Endothelial cell of umbilical vein (primary cell): Measurements from ENCODE around the gene PPOX. TPM values are rescaled to one million over a fixed set of nuclear protein-coding genes. Genes with fewer than 3 reads are reported as not detected.

ENCODE experiments used
- BruUV-seq: library from RNA; stranded (reverse); fragments of 400-500 nt; replicated peaks from 2 replicates; lab custom pipeline; 2021; lab: Mats Ljungman, UMichigan
- CTCF ChIA-PET: fragments of 300-600, 350-600 bp; sonication (Branson Sonifier 250); formaldehyde crosslinking; loops from one replicate; lab custom pipeline; 2021; ENCODE audit warnings: antibody characterized with exemption, inconsistent platforms; lab: Charles Lee
- POLR2A ChIA-PET: fragments of 300-600, 350-600 bp; sonication (Branson Sonifier 250); formaldehyde crosslinking; loops from one replicate; lab custom pipeline; 2021; ENCODE audit warnings: antibody characterized with exemption, inconsistent platforms; lab: Charles Lee
- DNase-seq: peaks from one replicate; pipeline ENCODE4 v3.0.0-alpha.2; 2011; ENCODE audit warnings: low read depth, low spot score
- FAIRE-seq: peaks from 2 replicates; lab custom pipeline; 2011; peaks lifted over from hg19 to GRCh38; lab: Jason Lieb, UNC
- H2AFZ ChIP-seq: 2 replicates; pipeline ENCODE4 v1.6.0; 2012; ENCODE audit warnings: low read depth, low read length, control low read depth, inconsistent platforms
- H3K27ac ChIP-seq: 2 replicates; pipeline ENCODE4 v1.5.1; 2011; ENCODE audit warnings: low read depth, mild to moderate bottlenecking, control low read depth, low read length, moderate library complexity; ENCODE audit not compliant: insufficient read depth
- H3K27me3 ChIP-seq, 2 experiments: 2 replicates each; pipeline versions ENCODE4 v1.6.0 to v1.6.1; 2011; ENCODE audit warnings: low read length in 2 of 2, mixed read lengths in 1 of 2; ENCODE audit not compliant: control insufficient read depth in 2 of 2, insufficient read depth in 2 of 2
- H3K36me3 ChIP-seq, 2 experiments: 2 replicates in 1 of 2; 3 replicates in 1 of 2; pipeline ENCODE4 v1.5.1; 2011; ENCODE audit warnings: low read length in 2 of 2, mild to moderate bottlenecking in 1 of 2, moderate library complexity in 1 of 2; ENCODE audit not compliant: control insufficient read depth in 2 of 2, insufficient read depth in 2 of 2; ENCODE audit errors: extremely low read depth in 1 of 2
- H3K4me1 ChIP-seq: 3 replicates; pipeline ENCODE4 v1.5.1; 2011; ENCODE audit warnings: mild to moderate bottlenecking, low read length; ENCODE audit not compliant: control insufficient read depth, insufficient read depth; ENCODE audit errors: extremely low read depth
- H3K4me2 ChIP-seq: 2 replicates; pipeline ENCODE4 v1.6.1; 2011; ENCODE audit warnings: low read length, control low read depth, mixed read lengths; ENCODE audit not compliant: insufficient read depth
- H3K4me3 ChIP-seq, 3 experiments: fragments of 200-600 bp in 1 of 3; sonication (generic), shearing (Covaris generic) in 1 of 3; replicated peaks in 1 of 3; 2 replicates each; pipeline ENCODE4 v1.5.1; 2011 to 2016; ENCODE audit warnings: control low read depth in 3 of 3, low read length in 3 of 3, mild to moderate bottlenecking in 2 of 3, inconsistent platforms in 1 of 3, low read depth in 1 of 3, moderate library complexity in 1 of 3; ENCODE audit not compliant: insufficient read depth in 1 of 3
- H3K79me2 ChIP-seq: 2 replicates; pipeline ENCODE4 v1.6.0; 2012; ENCODE audit warnings: low read length, inconsistent platforms; ENCODE audit not compliant: control insufficient read depth, insufficient read depth
- H3K9ac ChIP-seq: replicated peaks from 2 replicates; pipeline ENCODE3; 2011; ENCODE audit warnings: low read length, control low read depth; ENCODE audit not compliant: insufficient read depth; ENCODE audit errors: extremely low read depth
- H3K9me1 ChIP-seq: replicated peaks from 3 replicates; pipeline ENCODE4 v1.6.0; 2011; ENCODE audit warnings: mild to moderate bottlenecking, low read length; ENCODE audit not compliant: control insufficient read depth, insufficient read depth; ENCODE audit errors: extremely low read depth
- H3K9me3 ChIP-seq: replicated peaks from 2 replicates; pipeline ENCODE4 v1.5.1; 2012; ENCODE audit warnings: low read length, inconsistent platforms; ENCODE audit not compliant: control insufficient read depth, insufficient read depth
- H4K20me1 ChIP-seq: replicated peaks from 2 replicates; pipeline ENCODE3; 2011; ENCODE audit warnings: mild to moderate bottlenecking, low read length; ENCODE audit not compliant: control insufficient read depth, insufficient read depth; ENCODE audit errors: extremely low read depth
- FOS ChIP-seq: IDR thresholded peaks from 2 replicates; pipeline ENCODE4 v1.6.1; 2011; ENCODE audit warnings: mild to moderate bottlenecking, low read length, moderate library complexity, borderline replicate concordance; ENCODE audit not compliant: insufficient read depth
- MYC ChIP-seq: IDR thresholded peaks from one replicate; pipeline ENCODE4 v1.6.1; 2011; ENCODE audit warnings: mild to moderate bottlenecking, low read depth, low read length
- POLR2A ChIP-seq: IDR thresholded peaks from 2 replicates; pipeline ENCODE4 v1.6.1; 2012; ENCODE audit warnings: low read depth, mild to moderate bottlenecking, control low read depth, low read length
- dilution Hi-C: fragments of 300-500 bp; cut with MboI; formaldehyde crosslinking; loops from one replicate; pipeline ENCODE4 v1.15.0; 2019; ENCODE audit warnings: low sequenced_read_pairs; ENCODE audit not compliant: extremely low pct_ligation_motif_present
- intact Hi-C: fragments of 100-400 bp; cut with micrococcal nuclease; formaldehyde crosslinking; loops from one replicate; pipeline ENCODE4 v1.10.0; 2022
- polyA plus RNA-seq, 4 experiments: library from polyadenylated mRNA; depleted of rRNA in 3 of 4; stranded (reverse) in 3 of 4; unstranded in 1 of 4; fragments of >200 nt; gene quantifications; 2 replicates each; pipeline versions ENCODE4 v1.2.1 to v1.2.3, GENCODE V29; 2011 to 2012; ENCODE audit warnings: missing spikeins in 1 of 4
- total RNA-seq: library from RNA; stranded (reverse); gene quantifications from 2 replicates; pipeline ENCODE4 v1.2.3, GENCODE V29; 2021
- TF ChIP-seq, protein P1 (sequence below), 2 donors: IDR thresholded peaks; 1 replicate in 1 of 2; 2 replicates in 1 of 2; pipeline ENCODE4 v1.5.1; 2011; ENCODE audit warnings: low read length in 2 of 2, mild to moderate bottlenecking in 2 of 2, moderate library complexity in 2 of 2, control low read depth in 1 of 2, inconsistent platforms in 1 of 2, low read depth in 1 of 2; ENCODE audit not compliant: insufficient read depth in 1 of 2; ENCODE audit errors: extremely low read depth in 1 of 2

PPOX gene
- total and polyA plus RNA-seq, 2 donors (not counting 3 experiments of a cell fraction or from before 2014, with no cell fraction given): 26.4 to 28.5 TPM

- Histone ChIP-seq H3K4me3 (no peak overlapping the region), H3K27me3 (no peaks in the 10 kb centered on the region), H3K4me1 (peaks cover 23% of the 10 kb centered on the region), H3K4me2 (no peak overlapping the region), H3K27ac (no peak overlapping the region), H3K9ac (no peak overlapping the region), H4K20me1 (no peaks in the 10 kb centered on the region), H3K9me3 (no peaks in the 10 kb centered on the region), H3K9me1 (no peaks in the 10 kb centered on the region), H3K79me2 (peaks cover 8% of the 10 kb centered on the region), H2AFZ (no peak overlapping the region), H3K36me3 (no peaks in the 10 kb centered on the region)
- intact Hi-C loops (no loop called here), dilution Hi-C loops (no loop called here)
- DNase-seq (no peak), FAIRE-seq (peak; percentile 33)
- BruUV-seq: no TSS peak
- CTCF ChIA-PET: interaction anchor here (0.6 to 2.8 kb wide), 5 partner anchors 9 to 202 kb away, joined by 3 to 10 read pairs (median 6); partner anchors contain the start of genes PPOX and TOMM40L
- POLR2A ChIA-PET: interaction anchor here (0.7 kb wide), 1 partner anchor 14 kb away, joined by 5 read pairs; the partner anchor contains the start of gene PPOX
- no peak for TF ChIP-seq MYC
- TF ChIP-seq, protein P1, sequence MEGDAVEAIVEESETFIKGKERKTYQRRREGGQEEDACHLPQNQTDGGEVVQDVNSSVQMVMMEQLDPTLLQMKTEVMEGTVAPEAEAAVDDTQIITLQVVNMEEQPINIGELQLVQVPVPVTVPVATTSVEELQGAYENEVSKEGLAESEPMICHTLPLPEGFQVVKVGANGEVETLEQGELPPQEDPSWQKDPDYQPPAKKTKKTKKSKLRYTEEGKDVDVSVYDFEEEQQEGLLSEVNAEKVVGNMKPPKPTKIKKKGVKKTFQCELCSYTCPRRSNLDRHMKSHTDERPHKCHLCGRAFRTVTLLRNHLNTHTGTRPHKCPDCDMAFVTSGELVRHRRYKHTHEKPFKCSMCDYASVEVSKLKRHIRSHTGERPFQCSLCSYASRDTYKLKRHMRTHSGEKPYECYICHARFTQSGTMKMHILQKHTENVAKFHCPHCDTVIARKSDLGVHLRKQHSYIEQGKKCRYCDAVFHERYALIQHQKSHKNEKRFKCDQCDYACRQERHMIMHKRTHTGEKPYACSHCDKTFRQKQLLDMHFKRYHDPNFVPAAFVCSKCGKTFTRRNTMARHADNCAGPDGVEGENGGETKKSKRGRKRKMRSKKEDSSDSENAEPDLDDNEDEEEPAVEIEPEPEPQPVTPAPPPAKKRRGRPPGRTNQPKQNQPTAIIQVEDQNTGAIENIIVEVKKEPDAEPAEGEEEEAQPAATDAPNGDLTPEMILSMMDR (IDR thresholded peaks at IDR 0.05; ENCODE audit: extremely low read depth in 1 of 2, insufficient read depth in 1 of 2, low read depth in 1 of 2, low read length in 2 of 2): peak; percentile 10 to 13
Observed at GRCh38 chr1:161180639-161181038, 14.4 kb downstream of the PPOX start.

- TF ChIP-seq FOS: peak; percentile 25
- TF ChIP-seq POLR2A: no peak
- FAIRE-seq: peak; percentile 56
- no TSS peak for BruUV-seq
- no peaks in the 10 kb centered on the region for H3K36me3 ChIP-seq
- H3K4me1 ChIP-seq: peaks cover 25% of the 10 kb centered on the region
- H3K9me1 ChIP-seq: no peaks in the 10 kb centered on the region
- no peaks in the 10 kb centered on the region for H4K20me1 ChIP-seq
- H3K9ac ChIP-seq: no peak overlapping the region
- H3K4me3 ChIP-seq: no peak overlapping the region
- no peak for DNase-seq
- H3K27me3 ChIP-seq: no peaks in the 10 kb centered on the region
- peak overlapping the region; percentile 55 for H2AFZ ChIP-seq
- dilution Hi-C loops: no loop called here
- CTCF ChIA-PET: interaction anchor here (1.5 to 2.8 kb wide), 7 partner anchors 10 to 200 kb away, joined by 5 to 15 read pairs (median 8); partner anchors contain the start of genes NDUFS2, PPOX and TOMM40L
- H3K4me2 ChIP-seq: no peak overlapping the region
- intact Hi-C loops: no loop called here
- no peaks in the 10 kb centered on the region for H3K9me3 ChIP-seq
- POLR2A ChIA-PET: no interaction called here
- H3K79me2 ChIP-seq: no peaks in the 10 kb centered on the region
- H3K27ac ChIP-seq: no peak overlapping the region
Observed at GRCh38 chr1:161182214-161182613, 16.0 kb downstream of the PPOX start.
